MM.1S (cell line): ENCODE results near the gene CHCHD6.

Experiments used
- EZH2phosphoT487 ChIP-seq: fragments of 300-600 bp; sonication (generic); IDR thresholded peaks from 2 replicates; pipeline ENCODE4 v1.6.1; 2018; ENCODE audit warnings: antibody characterized with exemption, low read length
- TF ChIP-seq, protein P1 (sequence below): fragments of 300-600 bp; sonication (generic); IDR thresholded peaks from 2 replicates; pipeline ENCODE4 v1.5.1; 2016; ENCODE audit warnings: antibody characterized with exemption, low read length, mixed read lengths

DNA sequence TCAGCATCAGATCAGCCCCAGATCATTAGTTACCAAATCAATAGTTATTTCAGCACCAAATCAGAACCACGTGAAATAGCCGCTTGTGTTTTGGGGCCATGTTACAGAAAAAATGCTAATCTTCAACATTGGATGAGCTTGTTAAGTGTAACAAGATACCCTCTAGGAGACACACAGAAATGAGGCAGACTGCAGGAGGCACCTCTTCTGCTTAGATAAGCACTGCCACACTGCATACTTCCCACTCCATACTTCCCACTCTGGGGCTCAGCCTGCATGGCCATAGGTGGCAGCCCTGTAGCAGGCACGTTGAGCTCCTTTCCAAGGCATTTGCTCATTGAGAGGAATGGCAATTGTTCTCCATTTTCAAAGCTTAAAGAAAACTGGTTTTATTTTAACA, 73.3 kb downstream of the CHCHD6 start:
- TF ChIP-seq EZH2phosphoT487: no peak
- TF ChIP-seq, protein P1, sequence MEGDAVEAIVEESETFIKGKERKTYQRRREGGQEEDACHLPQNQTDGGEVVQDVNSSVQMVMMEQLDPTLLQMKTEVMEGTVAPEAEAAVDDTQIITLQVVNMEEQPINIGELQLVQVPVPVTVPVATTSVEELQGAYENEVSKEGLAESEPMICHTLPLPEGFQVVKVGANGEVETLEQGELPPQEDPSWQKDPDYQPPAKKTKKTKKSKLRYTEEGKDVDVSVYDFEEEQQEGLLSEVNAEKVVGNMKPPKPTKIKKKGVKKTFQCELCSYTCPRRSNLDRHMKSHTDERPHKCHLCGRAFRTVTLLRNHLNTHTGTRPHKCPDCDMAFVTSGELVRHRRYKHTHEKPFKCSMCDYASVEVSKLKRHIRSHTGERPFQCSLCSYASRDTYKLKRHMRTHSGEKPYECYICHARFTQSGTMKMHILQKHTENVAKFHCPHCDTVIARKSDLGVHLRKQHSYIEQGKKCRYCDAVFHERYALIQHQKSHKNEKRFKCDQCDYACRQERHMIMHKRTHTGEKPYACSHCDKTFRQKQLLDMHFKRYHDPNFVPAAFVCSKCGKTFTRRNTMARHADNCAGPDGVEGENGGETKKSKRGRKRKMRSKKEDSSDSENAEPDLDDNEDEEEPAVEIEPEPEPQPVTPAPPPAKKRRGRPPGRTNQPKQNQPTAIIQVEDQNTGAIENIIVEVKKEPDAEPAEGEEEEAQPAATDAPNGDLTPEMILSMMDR: no peak
